Trophoblast cell (in vitro differentiated cells and primary cell): ENCODE results near the gene PGAM5.

Experiments
- DNase-seq, 2 donors: peaks; one replicate each; pipeline ENCODE4 v3.0.0-alpha.2; 2016
- H2AFZ ChIP-seq: 2 replicates; pipeline ENCODE4 v1.6.1; 2013; ENCODE audit warnings: low read length, moderate library complexity, mild to moderate bottlenecking; ENCODE audit not compliant: insufficient read depth, poor library complexity
- H2AK5ac ChIP-seq: 2 replicates; pipeline ENCODE4 v1.6.1; 2013; ENCODE audit warnings: mild to moderate bottlenecking, low read length
- H2BK120ac ChIP-seq: 2 replicates; pipeline ENCODE4 v1.6.1; 2013; ENCODE audit warnings: low read length, mild to moderate bottlenecking, moderate library complexity; ENCODE audit not compliant: insufficient read depth, poor library complexity
- H2BK12ac ChIP-seq: 2 replicates; pipeline ENCODE4 v1.6.1; 2013; ENCODE audit warnings: mild to moderate bottlenecking, low read length, moderate library complexity
- H2BK5ac ChIP-seq: 2 replicates; pipeline ENCODE4 v1.6.1; 2013; ENCODE audit warnings: low read length, low read depth, moderate library complexity, mild to moderate bottlenecking; ENCODE audit not compliant: poor library complexity
- H3K14ac ChIP-seq: 2 replicates; pipeline ENCODE4 v1.6.1; 2013; ENCODE audit warnings: mild to moderate bottlenecking, low read length
- H3K18ac ChIP-seq: 2 replicates; pipeline ENCODE4 v1.6.1; 2013; ENCODE audit warnings: mild to moderate bottlenecking, low read length
- H3K23ac ChIP-seq: 2 replicates; pipeline ENCODE4 v1.6.1; 2013; ENCODE audit warnings: low read length
- H3K27ac ChIP-seq: 2 replicates; pipeline ENCODE4 v1.5.1; 2013; ENCODE audit warnings: low read depth, mild to moderate bottlenecking, inconsistent platforms, low read length, moderate library complexity
- H3K27me3 ChIP-seq: 2 replicates; pipeline ENCODE4 v1.6.1; 2013; ENCODE audit warnings: inconsistent platforms, mild to moderate bottlenecking, low read length, moderate library complexity; ENCODE audit not compliant: insufficient read depth
- H3K36me3 ChIP-seq, 2 experiments: 1 replicate in 1 of 2; 2 replicates in 1 of 2; pipeline ENCODE4 v1.6.1; 2013; ENCODE audit warnings: low read length in 2 of 2, mild to moderate bottlenecking in 2 of 2, moderate library complexity in 1 of 2; ENCODE audit not compliant: insufficient read depth in 2 of 2, control insufficient read depth in 1 of 2
- H3K4ac ChIP-seq: 2 replicates; pipeline ENCODE4 v1.6.1; 2013; ENCODE audit warnings: low read depth, mild to moderate bottlenecking, low read length, moderate library complexity
- H3K4me1 ChIP-seq, 2 experiments: 1 replicate in 1 of 2; 2 replicates in 1 of 2; pipeline ENCODE4 v1.6.1; 2013; ENCODE audit warnings: low read length in 2 of 2, mild to moderate bottlenecking in 2 of 2, moderate library complexity in 1 of 2; ENCODE audit not compliant: insufficient read depth in 2 of 2, control insufficient read depth in 1 of 2
- H3K4me2 ChIP-seq: 2 replicates; pipeline ENCODE4 v1.6.1; 2013; ENCODE audit warnings: inconsistent platforms, mild to moderate bottlenecking, low read length, moderate library complexity
- H3K4me3 ChIP-seq: 2 replicates; pipeline ENCODE4 v1.5.1; 2013; ENCODE audit warnings: mild to moderate bottlenecking, low read depth, low read length, inconsistent platforms
- H3K79me1 ChIP-seq: one replicate; pipeline ENCODE4 v1.6.1; 2013; ENCODE audit warnings: low read length
- H3K79me2 ChIP-seq: 2 replicates; pipeline ENCODE4 v1.6.1; 2013; ENCODE audit warnings: low read length, mild to moderate bottlenecking; ENCODE audit not compliant: control insufficient read depth, insufficient read depth, poor library complexity
- H3K9ac ChIP-seq: 2 replicates; pipeline ENCODE4 v1.6.1; 2013; ENCODE audit warnings: mild to moderate bottlenecking, low read length
- H3K9me3 ChIP-seq: 2 replicates; pipeline ENCODE4 v1.6.1; 2013; ENCODE audit warnings: low read depth, mild to moderate bottlenecking, control low read depth, inconsistent platforms, low read length; ENCODE audit not compliant: insufficient read depth
- H4K12ac ChIP-seq: 2 replicates; pipeline ENCODE4 v1.6.1; 2013; ENCODE audit warnings: low read depth, mild to moderate bottlenecking, low read length, moderate library complexity
- H4K8ac ChIP-seq: 2 replicates; pipeline ENCODE4 v1.6.1; 2013; ENCODE audit warnings: low read depth, mild to moderate bottlenecking, low read length, moderate library complexity
- H4K91ac ChIP-seq: one replicate; pipeline ENCODE4 v1.6.1; 2013; ENCODE audit warnings: low read depth, mild to moderate bottlenecking, low read length, moderate library complexity
- WGBS: extraction: QIAGEN DNeasy Blood & Tissue Kit; methylation state at CpG from one replicate; pipeline ENCODE4 v1.1.7; 2013; ENCODE audit warnings: missing lambda C conversion rate; ENCODE audit not compliant: insufficient read length, insufficient coverage; ENCODE audit errors: extremely low coverage; 5-methylcytosine and 5-hydroxymethylcytosine counted together

The PGAM5 gene

GRCh38 chr12:132674561-132674960 is 36.1 kb upstream of the PGAM5 start:
- no CpG with 5 or more reads among the region's 5 CpGs for WGBS
- Histone ChIP-seq H4K8ac (no peak overlapping the region), H2BK120ac (no peak overlapping the region), H2AK5ac (no peak overlapping the region), H3K79me2 (no peaks in the 10 kb centered on the region), H3K9ac (no peak overlapping the region), H3K14ac (no peak overlapping the region), H3K79me1 (no peaks in the 10 kb centered on the region), H3K4me3 (no peak overlapping the region), H3K27ac (no peak overlapping the region), H3K27me3 (no peaks in the 10 kb centered on the region), H3K4me2 (no peak overlapping the region), H4K12ac (no peak overlapping the region), H3K18ac (no peak overlapping the region), H3K36me3 (peaks cover 68 to 74% of the 10 kb centered on the region in 2 experiments), H2AFZ (no peak overlapping the region), H3K4me1 (no peaks in the 10 kb centered on the region), H2BK5ac (no peak overlapping the region), H3K23ac (no peak overlapping the region), H2BK12ac (no peak overlapping the region), H3K4ac (no peak overlapping the region), H3K9me3 (peaks cover 2% of the 10 kb centered on the region), H4K91ac (no peak overlapping the region)
- DNase-seq: no peak

GRCh38 chr12:132675757-132676432 is 34.7 kb upstream of the PGAM5 start:
- H3K27ac ChIP-seq: no peak overlapping the region
- no peak overlapping the region for H3K9ac ChIP-seq
- H3K4me3 ChIP-seq: no peak overlapping the region
- H3K23ac ChIP-seq: no peak overlapping the region
- H4K12ac ChIP-seq: no peak overlapping the region
- no peaks in the 10 kb centered on the region for H3K4me1 ChIP-seq
- no peaks in the 10 kb centered on the region for H3K27me3 ChIP-seq
- no peak overlapping the region for H3K4me2 ChIP-seq
- no peak overlapping the region for H3K14ac ChIP-seq
- H4K91ac ChIP-seq: no peak overlapping the region
- whole genome bisulfite sequencing: no CpG with 5 or more reads among the region's 14 CpGs
- peaks cover 66 to 74% of the 10 kb centered on the region in 2 experiments for H3K36me3 ChIP-seq
- H3K9me3 ChIP-seq: peaks cover 2% of the 10 kb centered on the region
- DNase-seq: no peak
- H2AK5ac ChIP-seq: no peak overlapping the region
- no peak overlapping the region for H3K4ac ChIP-seq
- H3K79me1 ChIP-seq: no peaks in the 10 kb centered on the region
- H2AFZ ChIP-seq: no peak overlapping the region
- no peak overlapping the region for H2BK12ac ChIP-seq
- H2BK5ac ChIP-seq: no peak overlapping the region
- no peak overlapping the region for H3K18ac ChIP-seq
- no peaks in the 10 kb centered on the region for H3K79me2 ChIP-seq
- no peak overlapping the region for H4K8ac ChIP-seq
- H2BK120ac ChIP-seq: no peak overlapping the region

GRCh38 chr12:132677492-132677891 is 33.1 kb upstream of the PGAM5 start:
- H3K4ac ChIP-seq: no peak overlapping the region
- H2AFZ ChIP-seq: no peak overlapping the region
- no peak overlapping the region for H3K14ac ChIP-seq
- no peaks in the 10 kb centered on the region for H3K27me3 ChIP-seq
- no peak overlapping the region for H3K9ac ChIP-seq
- H2BK12ac ChIP-seq: no peak overlapping the region
- no peak overlapping the region for H3K4me3 ChIP-seq
- no peaks in the 10 kb centered on the region for H3K79me2 ChIP-seq
- no peak overlapping the region for H2BK120ac ChIP-seq
- H4K8ac ChIP-seq: no peak overlapping the region
- no peak overlapping the region for H4K12ac ChIP-seq
- H3K23ac ChIP-seq: no peak overlapping the region
- H3K9me3 ChIP-seq: no peaks in the 10 kb centered on the region
- H3K27ac ChIP-seq: no peak overlapping the region
- WGBS: no CpG with 5 or more reads among the region's 9 CpGs
- no peak for DNase-seq
- no peak overlapping the region for H2BK5ac ChIP-seq
- no peaks in the 10 kb centered on the region for H3K4me1 ChIP-seq
- no peak overlapping the region for H2AK5ac ChIP-seq
- peaks cover 56 to 65% of the 10 kb centered on the region in 2 experiments for H3K36me3 ChIP-seq
- H4K91ac ChIP-seq: no peak overlapping the region
- no peak overlapping the region for H3K4me2 ChIP-seq
- no peaks in the 10 kb centered on the region for H3K79me1 ChIP-seq
- no peak overlapping the region for H3K18ac ChIP-seq

GRCh38 chr12:132685400-132685799 is 25.2 kb upstream of the PGAM5 start:
- WGBS: no CpG with 5 or more reads among the region's 5 CpGs
- H2AK5ac ChIP-seq: no peak overlapping the region
- H2BK5ac ChIP-seq: no peak overlapping the region
- no peak overlapping the region for H4K91ac ChIP-seq
- no peak overlapping the region for H3K23ac ChIP-seq
- DNase-seq: no peak
- peaks cover 10 to 13% of the 10 kb centered on the region in 2 experiments for H3K4me1 ChIP-seq
- H3K36me3 ChIP-seq: peaks cover 7 to 8% of the 10 kb centered on the region in 2 experiments
- no peak overlapping the region for H3K18ac ChIP-seq
- H3K4me2 ChIP-seq: no peak overlapping the region
- no peak overlapping the region for H2AFZ ChIP-seq
- no peak overlapping the region for H3K14ac ChIP-seq
- peaks cover 11% of the 10 kb centered on the region for H3K79me1 ChIP-seq
- H4K12ac ChIP-seq: no peak overlapping the region
- H3K79me2 ChIP-seq: peaks cover 18% of the 10 kb centered on the region
- no peak overlapping the region for H3K27ac ChIP-seq
- peaks cover 5% of the 10 kb centered on the region for H3K27me3 ChIP-seq
- no peak overlapping the region for H2BK12ac ChIP-seq
- no peak overlapping the region for H2BK120ac ChIP-seq
- H3K4ac ChIP-seq: peak overlapping the region; percentile 74
- no peaks in the 10 kb centered on the region for H3K9me3 ChIP-seq
- H4K8ac ChIP-seq: no peak overlapping the region
- no peak overlapping the region for H3K9ac ChIP-seq
- peak overlapping the region; percentile 46 for H3K4me3 ChIP-seq
